Measurements from ENCODE around the gene OOEP.

DNA sequence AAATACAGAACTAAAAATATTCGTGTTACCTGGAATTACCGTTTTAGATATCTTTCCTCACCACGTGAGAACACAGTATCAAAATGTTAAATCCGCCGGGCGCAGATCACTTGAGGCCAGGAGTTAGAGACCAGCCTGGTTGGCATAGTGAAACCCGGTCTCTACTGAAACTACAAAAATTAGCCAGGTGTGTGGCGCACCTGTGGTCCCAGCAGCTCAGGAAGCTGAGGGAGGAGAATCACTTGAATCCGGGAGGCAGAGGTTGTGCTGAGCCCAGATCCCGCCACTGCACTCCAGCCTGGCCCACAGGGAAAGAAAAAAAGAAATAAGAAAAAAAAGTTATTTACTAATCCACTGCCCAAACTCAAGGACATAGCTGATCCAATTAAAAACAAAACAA, 20.2 kb upstream of the OOEP start:
- TF ChIP-seq POLR2A (IDR thresholded peaks at IDR 0.05), result no peak
- TF ChIP-seq, protein P1, sequence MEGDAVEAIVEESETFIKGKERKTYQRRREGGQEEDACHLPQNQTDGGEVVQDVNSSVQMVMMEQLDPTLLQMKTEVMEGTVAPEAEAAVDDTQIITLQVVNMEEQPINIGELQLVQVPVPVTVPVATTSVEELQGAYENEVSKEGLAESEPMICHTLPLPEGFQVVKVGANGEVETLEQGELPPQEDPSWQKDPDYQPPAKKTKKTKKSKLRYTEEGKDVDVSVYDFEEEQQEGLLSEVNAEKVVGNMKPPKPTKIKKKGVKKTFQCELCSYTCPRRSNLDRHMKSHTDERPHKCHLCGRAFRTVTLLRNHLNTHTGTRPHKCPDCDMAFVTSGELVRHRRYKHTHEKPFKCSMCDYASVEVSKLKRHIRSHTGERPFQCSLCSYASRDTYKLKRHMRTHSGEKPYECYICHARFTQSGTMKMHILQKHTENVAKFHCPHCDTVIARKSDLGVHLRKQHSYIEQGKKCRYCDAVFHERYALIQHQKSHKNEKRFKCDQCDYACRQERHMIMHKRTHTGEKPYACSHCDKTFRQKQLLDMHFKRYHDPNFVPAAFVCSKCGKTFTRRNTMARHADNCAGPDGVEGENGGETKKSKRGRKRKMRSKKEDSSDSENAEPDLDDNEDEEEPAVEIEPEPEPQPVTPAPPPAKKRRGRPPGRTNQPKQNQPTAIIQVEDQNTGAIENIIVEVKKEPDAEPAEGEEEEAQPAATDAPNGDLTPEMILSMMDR (IDR thresholded peaks at IDR 0.05), result no peak
- TF ChIP-seq POLR2AphosphoS5 (IDR thresholded peaks at IDR 0.05), result no peak

All from breast epithelium (tissue), 3 donors.